Activated T-cell treated with anti-CD3 and anti-CD28 coated beads, Interleukin-2, amount 50 U/mL, for 4 hours (primary cell): Measurements from ENCODE around the gene PSMB8. TPM values are rescaled to one million over a fixed set of nuclear protein-coding genes. Genes with fewer than 3 reads are reported as not detected.

Experiments
- ATAC-seq, 2 donors: fragments of 200-7000 bp; cut with Tn5 transposase; one replicate each; pipeline ENCODE4 v1.10.0; 2021
- DNase-seq: peaks from one replicate; pipeline ENCODE4 v3.0.0-alpha.2; 2020
- H3K27me3 Mint-ChIP-seq: one replicate; pipeline ENCODE4 v1.8.0; 2021; ENCODE audit warnings: low read depth, mixed read lengths
- H3K36me3 Mint-ChIP-seq: one replicate; pipeline ENCODE4 v1.8.0; 2022; ENCODE audit warnings: mixed read lengths; ENCODE audit not compliant: insufficient read depth
- H3K4me1 Mint-ChIP-seq: one replicate; pipeline ENCODE4 v1.8.0; 2021; ENCODE audit warnings: low read depth, mixed read lengths
- H3K4me3 Mint-ChIP-seq: one replicate; pipeline ENCODE4 v1.8.0; 2021; ENCODE audit warnings: mild to moderate bottlenecking, moderate library complexity, mixed read lengths
- H3K9me3 Mint-ChIP-seq: one replicate; pipeline ENCODE4 v1.8.0; 2021; ENCODE audit warnings: mixed read lengths
- total RNA-seq, 3 donors: library from RNA; stranded (reverse); gene quantifications; one replicate each; pipeline ENCODE4 v1.2.1, GENCODE V29; 2021

Gene PSMB8
- total RNA-seq, 3 donors from 2014 or later = 327 to 343 (median 337) TPM

DNA sequence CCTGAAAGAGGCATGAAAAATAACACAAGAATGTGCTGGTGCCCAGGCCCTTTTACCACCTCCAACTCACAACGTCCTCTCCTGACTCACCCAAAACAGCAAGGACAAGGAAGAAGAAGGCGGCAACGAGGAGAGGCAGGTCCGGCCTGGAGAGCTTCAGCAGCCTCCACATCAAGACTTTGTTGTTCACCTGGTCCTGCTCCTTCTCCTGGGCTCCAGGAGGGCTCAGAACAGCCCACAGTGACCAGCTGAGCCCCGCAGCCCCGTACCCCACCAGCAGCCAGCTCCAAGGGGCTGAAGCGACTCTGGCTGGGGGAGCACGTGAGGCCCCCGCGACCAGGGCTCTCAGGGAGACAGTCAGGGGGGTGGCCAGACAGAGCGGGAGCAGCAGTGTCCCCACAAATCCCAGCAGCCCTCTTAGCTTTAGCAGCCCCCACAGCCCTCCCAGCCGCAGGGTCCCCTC, 6.2 kb downstream of the PSMB8 start:
- Mint-ChIP-seq H3K36me3 (peaks cover 71% of the 10 kb centered on the region), H3K9me3 (no peaks in the 10 kb centered on the region), H3K4me1 (peaks cover 89% of the 10 kb centered on the region), H3K27me3 (no peaks in the 10 kb centered on the region), H3K4me3 (peak overlapping the region; percentile 93)
- ATAC-seq (no peak), DNase-seq (no peak)

DNA sequence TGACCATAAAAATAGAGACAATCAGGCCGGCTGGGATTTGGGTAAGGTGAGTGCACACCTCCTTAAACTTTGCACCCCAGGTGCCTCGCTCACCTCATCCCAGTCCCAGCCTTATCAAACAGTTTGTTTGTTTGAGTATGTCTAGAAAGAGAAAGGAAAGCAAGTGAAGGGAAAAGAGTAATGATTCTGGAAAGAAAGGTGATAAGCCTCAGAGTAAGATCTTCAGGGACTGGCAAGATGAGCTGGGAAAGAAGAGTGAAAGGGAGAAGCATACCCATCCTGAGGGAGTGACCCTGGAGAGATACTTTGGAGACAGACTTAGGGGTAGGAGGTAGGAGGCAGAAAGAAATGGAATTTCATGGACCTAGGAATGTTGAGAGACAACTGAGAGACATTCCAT, 7.0 kb downstream of the PSMB8 start:
- no peaks in the 10 kb centered on the region for H3K9me3 Mint-ChIP-seq
- H3K4me3 Mint-ChIP-seq = peak overlapping the region; percentile 93
- no peak for ATAC-seq
- H3K36me3 Mint-ChIP-seq = peaks cover 68% of the 10 kb centered on the region
- no peaks in the 10 kb centered on the region for H3K27me3 Mint-ChIP-seq
- peaks cover 87% of the 10 kb centered on the region for H3K4me1 Mint-ChIP-seq
- DNase-seq = no peak

DNA sequence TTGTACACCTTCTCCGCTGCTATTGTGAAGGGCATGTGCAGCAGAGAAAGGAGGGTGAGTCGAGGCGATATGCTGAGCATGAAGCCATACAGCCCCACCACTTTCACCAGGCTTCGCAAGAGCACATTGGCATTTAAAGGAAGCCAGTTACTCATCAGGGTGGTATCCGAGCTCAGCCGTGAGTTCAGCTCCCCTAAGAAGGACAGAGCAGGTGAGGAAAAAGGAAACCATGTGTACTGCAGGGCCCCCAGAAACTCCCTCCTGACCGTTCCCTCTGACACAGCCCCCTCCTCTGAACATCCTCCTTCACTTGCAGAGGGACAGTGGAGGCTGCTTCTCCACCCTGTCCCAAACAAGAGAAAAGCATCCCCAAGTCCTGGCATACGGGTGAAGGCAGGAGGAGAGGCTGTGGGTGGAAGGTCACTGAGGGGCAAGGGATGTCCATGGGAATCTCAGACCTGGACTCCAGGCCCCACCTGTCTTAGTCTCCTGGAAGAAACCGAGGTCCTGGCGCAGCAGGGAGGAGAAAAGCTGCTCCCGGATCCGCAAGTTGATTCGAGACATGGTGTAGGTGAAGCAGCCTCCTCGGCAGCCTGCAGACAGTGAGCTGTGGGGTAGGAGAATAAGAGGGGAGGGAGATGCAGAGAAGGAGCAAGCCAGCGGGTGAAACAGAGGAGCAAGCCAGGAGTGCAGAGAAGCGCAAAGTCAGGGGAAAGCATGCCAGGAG, 8.5 kb downstream of the PSMB8 start:
- H3K36me3 Mint-ChIP-seq = peaks cover 63% of the 10 kb centered on the region
- no peak for DNase-seq
- peaks cover 74% of the 10 kb centered on the region for H3K4me1 Mint-ChIP-seq
- no peaks in the 10 kb centered on the region for H3K27me3 Mint-ChIP-seq
- H3K9me3 Mint-ChIP-seq = no peaks in the 10 kb centered on the region
- H3K4me3 Mint-ChIP-seq = peak overlapping the region; percentile 62
- no peak for ATAC-seq

DNA sequence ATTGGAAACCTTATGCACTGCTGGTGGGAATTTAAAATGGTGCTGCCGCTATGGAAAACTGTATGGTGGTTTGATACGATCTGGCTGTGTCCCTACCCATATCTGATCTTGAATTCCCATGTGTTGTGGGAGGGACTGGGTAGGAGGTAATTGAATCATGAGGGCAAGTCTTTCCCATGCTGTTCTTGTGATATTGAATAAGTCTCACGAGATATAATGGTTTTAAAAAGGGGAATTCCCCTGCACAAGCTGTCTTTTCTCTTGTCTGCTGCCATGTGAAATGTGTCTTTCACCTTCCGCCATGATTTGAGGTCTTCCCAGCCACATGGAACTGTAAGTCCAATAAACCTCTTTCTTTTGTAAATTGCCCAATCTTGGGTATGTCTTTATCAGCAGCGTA, 10.2 kb downstream of the PSMB8 start:
- H3K36me3 Mint-ChIP-seq = peaks cover 76% of the 10 kb centered on the region
- ATAC-seq = no peak
- DNase-seq = no peak
- peak overlapping the region; percentile 34 for H3K4me3 Mint-ChIP-seq
- H3K4me1 Mint-ChIP-seq = peaks cover 62% of the 10 kb centered on the region
- H3K9me3 Mint-ChIP-seq = no peaks in the 10 kb centered on the region
- H3K27me3 Mint-ChIP-seq = no peaks in the 10 kb centered on the region

DNA sequence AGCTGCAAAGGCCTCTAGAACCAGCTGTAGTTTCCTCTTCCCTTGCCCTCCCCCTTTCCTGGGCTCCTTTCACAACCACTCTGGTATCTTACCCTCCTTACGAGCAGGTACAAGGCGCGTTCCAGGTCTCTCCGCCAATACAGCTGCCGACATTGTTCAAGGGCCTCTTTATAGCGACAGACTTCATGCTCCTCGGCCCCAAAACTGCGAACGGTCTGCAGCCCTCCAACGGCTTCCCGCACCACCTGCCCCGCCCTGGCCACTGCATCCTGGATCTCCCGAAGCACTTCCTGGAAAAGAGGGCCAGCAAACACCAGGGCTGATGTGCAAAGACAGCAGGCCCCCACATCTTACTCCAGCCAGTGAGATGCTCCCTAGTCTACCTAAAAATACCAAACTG, 11.3 kb downstream of the PSMB8 start:
- DNase-seq (no peak), ATAC-seq (no peak)
- H3K4me3 Mint-ChIP-seq = no peak overlapping the region
- H3K36me3 Mint-ChIP-seq = peaks cover 76% of the 10 kb centered on the region
- no peaks in the 10 kb centered on the region for H3K9me3 Mint-ChIP-seq
- peaks cover 60% of the 10 kb centered on the region for H3K4me1 Mint-ChIP-seq
- H3K27me3 Mint-ChIP-seq = no peaks in the 10 kb centered on the region

DNA sequence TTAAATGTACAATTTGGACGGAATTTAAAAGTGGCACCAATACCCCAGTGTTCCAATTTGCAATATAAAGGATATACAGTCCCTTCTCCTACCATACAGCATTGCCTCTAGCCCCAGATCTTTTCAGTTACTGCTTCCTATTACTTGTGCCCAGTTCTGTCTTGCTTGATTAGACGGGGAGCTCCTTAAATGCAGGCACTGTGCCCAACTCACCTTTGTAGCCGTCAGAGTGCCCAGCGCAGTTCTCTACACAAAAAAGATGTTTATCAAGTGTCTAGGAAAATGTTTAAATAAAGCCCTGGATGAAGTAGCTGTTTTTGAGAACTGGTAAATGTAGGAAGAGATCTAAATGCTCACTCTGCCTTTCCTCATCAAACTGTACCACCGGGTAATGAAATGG, 12.9 kb downstream of the PSMB8 start:
- no peak overlapping the region for H3K4me3 Mint-ChIP-seq
- ATAC-seq (no peak), DNase-seq (no peak)
- peaks cover 67% of the 10 kb centered on the region for H3K36me3 Mint-ChIP-seq
- no peaks in the 10 kb centered on the region for H3K9me3 Mint-ChIP-seq
- no peaks in the 10 kb centered on the region for H3K27me3 Mint-ChIP-seq
- H3K4me1 Mint-ChIP-seq = peaks cover 51% of the 10 kb centered on the region

DNA sequence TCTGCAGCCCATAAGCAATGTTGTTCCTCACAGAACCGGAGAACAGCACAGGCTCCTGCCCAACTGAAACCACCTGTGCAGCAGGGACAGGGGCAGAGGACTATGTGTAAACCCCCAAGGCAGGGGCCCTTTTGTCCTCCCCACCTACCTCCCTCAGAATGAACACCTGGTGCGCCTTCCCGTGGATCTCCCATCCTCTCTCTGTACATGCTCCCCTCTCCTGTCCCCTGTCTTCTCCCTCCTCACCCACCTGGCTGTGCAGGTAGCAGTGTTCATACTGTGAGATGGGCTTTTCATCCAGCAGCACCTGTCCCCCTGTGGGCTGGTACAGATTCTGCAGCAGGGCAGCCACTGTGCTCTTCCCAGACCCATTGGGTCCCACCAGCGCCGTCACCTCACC, 13.8 kb downstream of the PSMB8 start:
- peaks cover 58% of the 10 kb centered on the region for H3K36me3 Mint-ChIP-seq
- H3K4me1 Mint-ChIP-seq = peaks cover 44% of the 10 kb centered on the region
- no peak for DNase-seq
- no peaks in the 10 kb centered on the region for H3K27me3 Mint-ChIP-seq
- ATAC-seq = no peak
- no peak overlapping the region for H3K4me3 Mint-ChIP-seq
- H3K9me3 Mint-ChIP-seq = no peaks in the 10 kb centered on the region

DNA sequence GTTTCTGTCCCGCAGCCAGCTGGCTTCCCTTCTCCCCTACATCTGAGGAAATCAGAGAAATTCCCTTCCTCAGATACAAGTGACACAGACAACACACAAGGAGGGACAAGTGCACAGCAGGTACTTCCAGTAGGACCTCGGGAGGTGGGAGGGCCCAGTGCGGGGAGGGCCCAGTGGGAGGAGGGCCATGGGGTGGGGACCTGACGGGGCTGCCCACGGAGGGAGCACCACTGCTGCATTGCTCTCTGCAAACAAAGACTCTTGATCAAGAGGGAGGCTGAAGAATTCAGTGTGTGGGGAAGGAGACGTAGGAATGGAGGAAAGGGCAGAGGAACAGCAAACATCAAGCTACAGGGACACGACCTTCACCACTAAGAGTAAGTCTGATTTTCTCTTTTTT, 14.4 kb downstream of the PSMB8 start:
- no peak for ATAC-seq
- no peak for DNase-seq
- peaks cover 39% of the 10 kb centered on the region for H3K4me1 Mint-ChIP-seq
- H3K4me3 Mint-ChIP-seq = no peak overlapping the region
- H3K9me3 Mint-ChIP-seq = no peaks in the 10 kb centered on the region
- H3K27me3 Mint-ChIP-seq = no peaks in the 10 kb centered on the region
- H3K36me3 Mint-ChIP-seq = peaks cover 53% of the 10 kb centered on the region

DNA sequence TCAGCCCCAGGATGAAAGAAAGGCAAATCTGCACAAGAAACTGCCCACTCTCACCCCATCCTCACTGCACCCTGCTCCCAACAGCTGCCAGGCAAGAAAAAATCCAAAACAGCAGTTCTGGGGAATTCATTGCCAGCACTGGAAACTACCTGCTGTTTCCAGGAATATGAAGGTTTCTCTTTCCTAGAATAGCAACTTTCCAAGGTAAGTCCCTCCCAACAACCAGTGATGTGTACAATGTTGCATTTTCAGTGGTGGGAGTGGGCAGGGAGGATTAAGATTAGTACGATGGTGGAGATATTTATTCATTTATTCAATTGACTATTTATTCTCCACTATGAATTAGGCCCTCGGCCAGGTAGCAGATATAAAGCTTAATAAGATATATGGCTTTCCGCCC, 16.8 kb downstream of the PSMB8 start:
- DNase-seq = no peak
- no peak for ATAC-seq
- Mint-ChIP-seq H3K4me3 (no peak overlapping the region), H3K27me3 (no peaks in the 10 kb centered on the region), H3K36me3 (peaks cover 32% of the 10 kb centered on the region), H3K4me1 (peaks cover 17% of the 10 kb centered on the region), H3K9me3 (no peaks in the 10 kb centered on the region)

DNA sequence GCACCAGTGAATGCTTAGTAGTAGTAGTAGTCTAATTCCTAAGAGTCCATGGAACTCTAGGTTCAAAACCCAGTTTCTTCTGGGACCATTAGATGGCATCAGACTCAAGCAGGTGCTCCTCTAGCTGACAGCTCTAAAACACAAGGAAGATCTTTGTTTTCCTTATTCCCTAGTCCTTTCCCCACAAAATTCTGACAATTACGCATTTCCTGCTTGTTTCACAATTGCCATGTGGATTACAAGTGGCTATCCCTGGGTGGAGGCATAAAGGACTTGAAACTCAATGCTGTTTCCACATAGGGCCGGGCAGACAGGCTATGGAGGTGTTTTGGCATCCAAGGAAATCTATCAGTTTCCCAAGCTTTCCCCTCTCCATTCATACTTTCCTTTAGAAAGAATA, 17.9 kb downstream of the PSMB8 start:
- no peak overlapping the region for H3K4me3 Mint-ChIP-seq
- ATAC-seq (no peak), DNase-seq (no peak)
- H3K36me3 Mint-ChIP-seq = peaks cover 26% of the 10 kb centered on the region
- H3K27me3 Mint-ChIP-seq = no peaks in the 10 kb centered on the region
- H3K4me1 Mint-ChIP-seq = peaks cover 15% of the 10 kb centered on the region
- no peaks in the 10 kb centered on the region for H3K9me3 Mint-ChIP-seq

DNA sequence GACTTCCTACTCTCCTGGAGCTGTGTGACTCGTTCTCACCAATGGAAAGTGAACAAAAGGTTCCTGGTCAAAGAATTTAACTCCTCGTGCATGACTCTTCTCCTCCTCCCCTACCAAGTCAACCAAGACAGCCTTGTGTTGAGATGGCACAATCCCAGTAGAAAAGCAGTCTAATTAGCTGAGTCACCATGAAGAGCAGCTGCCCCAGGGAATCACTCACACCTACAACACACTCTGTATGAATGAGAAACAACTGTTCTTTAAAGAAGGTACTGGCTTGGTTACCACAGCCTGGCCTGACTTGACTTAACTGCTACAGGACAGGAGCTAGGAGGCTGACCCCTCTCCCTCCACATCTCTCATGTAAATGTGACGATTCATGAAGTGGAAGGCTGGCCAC, 24.1 kb downstream of the PSMB8 start:
- Mint-ChIP-seq H3K4me1 (peaks cover 2% of the 10 kb centered on the region), H3K4me3 (no peak overlapping the region), H3K9me3 (no peaks in the 10 kb centered on the region), H3K36me3 (no peaks in the 10 kb centered on the region), H3K27me3 (no peaks in the 10 kb centered on the region)
- DNase-seq (no peak), ATAC-seq (no peak)

DNA sequence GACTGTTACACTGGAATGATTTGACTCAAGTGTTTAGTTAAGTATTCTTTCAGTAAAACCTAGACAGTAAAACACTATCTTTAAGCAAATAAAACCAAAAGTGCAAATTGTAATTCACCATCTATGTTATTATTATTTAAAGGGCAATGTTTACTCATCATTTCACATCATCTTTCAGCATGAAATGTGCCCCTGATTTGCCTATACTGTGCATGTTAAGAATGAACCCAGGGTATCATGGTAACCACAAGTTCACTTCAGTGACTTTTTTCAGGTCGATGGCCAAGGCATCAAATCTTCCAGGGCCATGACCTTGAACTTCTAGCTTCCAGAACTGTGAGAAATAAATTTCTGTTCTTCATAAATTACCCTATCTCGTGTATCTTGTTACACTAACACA, 25.0 kb downstream of the PSMB8 start:
- Mint-ChIP-seq H3K27me3 (no peaks in the 10 kb centered on the region), H3K4me3 (no peak overlapping the region), H3K36me3 (peaks cover 3% of the 10 kb centered on the region), H3K9me3 (no peaks in the 10 kb centered on the region), H3K4me1 (peaks cover 2% of the 10 kb centered on the region)
- ATAC-seq (no peak), DNase-seq (no peak)

DNA sequence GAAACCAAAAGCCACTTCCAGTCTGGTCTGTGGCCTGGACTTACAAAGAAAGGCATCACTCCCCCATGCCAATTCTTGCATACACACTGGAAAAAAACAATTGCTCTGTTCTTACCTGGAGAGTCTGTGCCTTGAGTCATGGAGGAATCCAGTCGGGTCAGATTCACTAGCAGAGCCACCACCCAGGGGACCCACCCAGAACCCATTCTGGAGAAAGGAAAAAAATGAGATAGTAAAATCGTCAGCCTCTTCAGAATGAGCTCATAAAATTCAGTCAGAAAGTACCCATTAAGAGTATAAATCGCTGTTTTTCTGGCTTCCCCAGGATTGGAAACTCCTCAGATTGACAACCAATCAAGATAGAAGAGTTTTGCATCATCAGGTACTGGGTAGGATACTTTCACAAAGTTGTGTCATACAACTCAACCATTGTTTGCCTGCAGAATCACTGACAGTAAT, 27.1 kb downstream of the PSMB8 start, which contains the start of gene HLA-DOB:
HLA-DOB (minus strand) TSS at position 257 of the 459 bp plus-strand sequence; CDS start at position 206, 51 bp downstream.
- Mint-ChIP-seq H3K36me3 (peaks cover 3% of the 10 kb centered on the region), H3K4me3 (peak within 1 kb of the TSS; percentile 55), H3K27me3 (peaks cover 3% of the 10 kb centered on the region)

DNA sequence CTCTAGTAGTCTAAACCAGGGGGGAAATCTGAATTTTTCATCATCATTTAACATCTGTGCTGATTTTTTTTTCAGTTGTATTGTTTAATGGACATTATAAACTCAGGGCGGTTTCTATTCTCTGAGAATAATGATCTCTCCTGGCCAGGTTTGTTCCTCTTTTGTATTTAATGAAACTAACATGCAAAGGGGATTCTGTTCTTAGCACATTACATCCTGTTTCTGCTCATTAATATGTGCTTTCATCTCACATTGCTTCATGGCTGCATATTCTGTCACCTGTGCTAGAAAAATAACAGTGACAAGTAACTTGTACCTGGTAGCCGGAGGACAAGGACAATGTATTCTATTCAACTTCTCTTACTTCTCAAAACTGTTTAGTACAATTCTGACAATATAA, 27.9 kb downstream of the PSMB8 start:
- Mint-ChIP-seq H3K9me3 (no peaks in the 10 kb centered on the region), H3K4me1 (peaks cover 2% of the 10 kb centered on the region), H3K36me3 (peaks cover 3% of the 10 kb centered on the region), H3K4me3 (peak overlapping the region; percentile 55), H3K27me3 (peaks cover 3% of the 10 kb centered on the region)
- ATAC-seq (no peak), DNase-seq (no peak)

More for the DNA sequence above, 27.1 kb downstream of the PSMB8 start, which contains the start of gene HLA-DOB:
- no peaks in the 10 kb centered on the region for H3K9me3 Mint-ChIP-seq
- H3K4me1 Mint-ChIP-seq = peaks cover 2% of the 10 kb centered on the region
- peak; percentile 71 to 82 for ATAC-seq
- no peak for DNase-seq

DNA sequence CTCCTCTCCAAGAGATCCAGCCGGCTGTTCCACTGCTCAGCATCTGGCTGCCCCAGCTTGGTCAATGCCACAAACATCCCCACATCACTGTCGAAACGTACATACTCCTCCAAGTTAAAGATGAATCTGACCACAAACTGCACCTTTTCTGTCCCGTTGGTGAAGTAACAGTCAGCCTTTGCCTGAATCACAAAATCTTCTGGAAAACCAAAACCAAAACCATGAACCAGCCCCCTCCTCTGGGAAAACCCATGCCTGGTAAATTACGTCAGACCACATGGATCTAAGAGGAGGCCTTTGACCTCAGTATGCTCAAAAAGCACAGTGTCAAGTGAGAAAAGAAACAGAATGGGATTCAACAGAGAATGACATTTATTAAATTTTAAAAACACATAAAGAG, 28.7 kb downstream of the PSMB8 start:
- Mint-ChIP-seq H3K27me3 (peaks cover 3% of the 10 kb centered on the region), H3K4me1 (peaks cover 2% of the 10 kb centered on the region), H3K36me3 (peaks cover 3% of the 10 kb centered on the region), H3K4me3 (no peak overlapping the region), H3K9me3 (no peaks in the 10 kb centered on the region)
- no peak for ATAC-seq
- DNase-seq = no peak
